WTC11 (cell line): Measurements from ENCODE around the gene GARNL3.

Source experiments
- ATF3 ChIP-seq: sonication (generic); formaldehyde crosslinking; conservative IDR thresholded peaks from 2 replicates; pipeline ENCODE4 v1.8.1; 2022; ENCODE audit warnings: mild to moderate bottlenecking, missing genetic modification reagents
- CREM ChIP-seq: sonication (generic); formaldehyde crosslinking; IDR thresholded peaks from 2 replicates; pipeline ENCODE4 v1.8.1; 2022; ENCODE audit warnings: mild to moderate bottlenecking, missing genetic modification reagents, moderate library complexity
- CTCF ChIP-seq: fragments of 200-600 bp; IDR thresholded peaks from 2 replicates; pipeline ENCODE4 v1.8.0; 2022; ENCODE audit warnings: antibody characterized with exemption
- FOXJ3 ChIP-seq: sonication (generic); formaldehyde crosslinking; IDR thresholded peaks from 2 replicates; pipeline ENCODE4 v1.9.0; 2021; ENCODE audit warnings: missing genetic modification reagents, mild to moderate bottlenecking, borderline replicate concordance
- JUN ChIP-seq: sonication (generic); formaldehyde crosslinking; IDR thresholded peaks from 2 replicates; pipeline ENCODE4 v1.8.0; 2023; ENCODE audit warnings: mild to moderate bottlenecking, missing genetic modification reagents
- SP1 ChIP-seq: sonication (generic); formaldehyde crosslinking; conservative IDR thresholded peaks from 2 replicates; pipeline ENCODE4 v1.8.1; 2022; ENCODE audit warnings: missing genetic modification reagents
- TCF7 ChIP-seq: sonication (generic); formaldehyde crosslinking; IDR thresholded peaks from 2 replicates; pipeline ENCODE4 v1.8.0; 2022; ENCODE audit warnings: mild to moderate bottlenecking, low read depth, missing genetic modification reagents, moderate library complexity
- USF1 ChIP-seq: sonication (generic); formaldehyde crosslinking; IDR thresholded peaks from 2 replicates; pipeline ENCODE4 v1.8.0; 2022; ENCODE audit warnings: mild to moderate bottlenecking, missing genetic modification reagents

GRCh38 chr9:127358023-127358535, 93.5 kb downstream of the GARNL3 start:
- TF ChIP-seq CTCF (no peak), FOXJ3 (CRISPR knock-in tag) (no peak), USF1 (CRISPR knock-in tag) (no peak), TCF7 (CRISPR knock-in tag) (no peak), ATF3 (CRISPR knock-in tag) (no peak), CREM (CRISPR knock-in tag) (no peak), SP1 (CRISPR knock-in tag) (no peak), JUN (CRISPR knock-in tag) (no peak)
